Upper lobe of left lung (tissue), 4 donors: ENCODE results near the gene ZNF112.

Experiments
- EP300 ChIP-seq, 4 donors: sonication (generic); formaldehyde crosslinking; IDR thresholded peaks; one replicate each; pipeline ENCODE4 v1.5.1; 2017; ENCODE audit warnings: antibody characterized with exemption in 4 of 4, control low read depth in 2 of 4
- POLR2A ChIP-seq, 4 donors: fragments of 450-650 bp; IDR thresholded peaks; one replicate each; pipeline ENCODE4 v1.5.1; 2016 to 2017; ENCODE audit warnings: antibody characterized with exemption in 4 of 4, mild to moderate bottlenecking in 2 of 4
- POLR2AphosphoS5 ChIP-seq, 2 donors: sonication (generic); formaldehyde crosslinking; IDR thresholded peaks; one replicate each; pipeline ENCODE4 v1.5.1; 2017; ENCODE audit warnings: antibody characterized with exemption in 2 of 2
- TF ChIP-seq, protein P1 (sequence below), 6 experiments: fragments of 450-650 bp in 4 of 6; fragments of 200-600 bp in 2 of 6; sonication (generic) in 2 of 6; IDR thresholded peaks; one replicate each; pipeline ENCODE4 v1.5.1; 2016 to 2019; ENCODE audit warnings: antibody characterized with exemption in 6 of 6

DNA sequence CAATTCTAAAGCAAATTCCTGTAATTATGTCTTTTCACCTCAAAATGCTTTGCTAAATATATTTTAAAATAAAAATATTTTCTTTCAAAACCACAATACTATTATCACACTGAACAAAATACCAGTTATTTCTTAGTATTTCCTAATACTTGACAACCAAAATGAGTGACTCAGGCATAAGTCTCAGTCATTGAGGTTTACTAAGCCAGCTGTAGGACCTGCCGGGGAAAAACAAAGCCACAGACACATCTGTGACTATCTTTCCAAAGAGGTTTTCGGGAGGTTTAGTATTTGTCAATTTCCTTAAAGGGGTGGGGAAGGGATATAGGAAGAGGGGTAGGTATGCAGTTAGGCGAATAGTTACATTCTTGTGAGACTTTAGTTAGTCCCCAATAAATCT is 48.5 kb downstream of the ZNF112 start:
- TF ChIP-seq POLR2AphosphoS5 (IDR thresholded peaks at IDR 0.05) (no peak), POLR2A (IDR thresholded peaks at IDR 0.05) (no peak), EP300 (IDR thresholded peaks at IDR 0.05) (no peak)
- TF ChIP-seq, protein P1, sequence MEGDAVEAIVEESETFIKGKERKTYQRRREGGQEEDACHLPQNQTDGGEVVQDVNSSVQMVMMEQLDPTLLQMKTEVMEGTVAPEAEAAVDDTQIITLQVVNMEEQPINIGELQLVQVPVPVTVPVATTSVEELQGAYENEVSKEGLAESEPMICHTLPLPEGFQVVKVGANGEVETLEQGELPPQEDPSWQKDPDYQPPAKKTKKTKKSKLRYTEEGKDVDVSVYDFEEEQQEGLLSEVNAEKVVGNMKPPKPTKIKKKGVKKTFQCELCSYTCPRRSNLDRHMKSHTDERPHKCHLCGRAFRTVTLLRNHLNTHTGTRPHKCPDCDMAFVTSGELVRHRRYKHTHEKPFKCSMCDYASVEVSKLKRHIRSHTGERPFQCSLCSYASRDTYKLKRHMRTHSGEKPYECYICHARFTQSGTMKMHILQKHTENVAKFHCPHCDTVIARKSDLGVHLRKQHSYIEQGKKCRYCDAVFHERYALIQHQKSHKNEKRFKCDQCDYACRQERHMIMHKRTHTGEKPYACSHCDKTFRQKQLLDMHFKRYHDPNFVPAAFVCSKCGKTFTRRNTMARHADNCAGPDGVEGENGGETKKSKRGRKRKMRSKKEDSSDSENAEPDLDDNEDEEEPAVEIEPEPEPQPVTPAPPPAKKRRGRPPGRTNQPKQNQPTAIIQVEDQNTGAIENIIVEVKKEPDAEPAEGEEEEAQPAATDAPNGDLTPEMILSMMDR (IDR thresholded peaks at IDR 0.05), result no peak
